Activated naive CD8-positive, alpha-beta T cell treated with anti-CD3 and anti-CD28 coated beads for 36 hours (primary cell): ENCODE data around the gene HAPLN3. TPM values are rescaled to one million over a fixed set of nuclear protein-coding genes. Genes with fewer than 3 reads are reported as not detected.

Experiments
- DNase-seq: peaks from one replicate; pipeline ENCODE4 v3.0.0; 2021
- H3K27ac Mint-ChIP-seq: one replicate; pipeline ENCODE4 v1.8.0; 2022; ENCODE audit warnings: mild to moderate bottlenecking, moderate library complexity, mixed read lengths
- H3K27me3 Mint-ChIP-seq: one replicate; pipeline ENCODE4 v1.8.0; 2022; ENCODE audit warnings: mild to moderate bottlenecking, mixed read lengths
- H3K36me3 Mint-ChIP-seq: one replicate; pipeline ENCODE4 v1.8.0; 2021; ENCODE audit warnings: mild to moderate bottlenecking, mixed read lengths
- H3K4me1 Mint-ChIP-seq: one replicate; pipeline ENCODE4 v1.8.0; 2021; ENCODE audit warnings: mixed read lengths
- H3K4me3 Mint-ChIP-seq: one replicate; pipeline ENCODE4 v1.8.0; 2022; ENCODE audit warnings: mild to moderate bottlenecking, moderate library complexity, mixed read lengths
- H3K9me3 Mint-ChIP-seq: one replicate; pipeline ENCODE4 v1.8.0; 2022; ENCODE audit warnings: mixed read lengths
- total RNA-seq, 2 experiments: library from RNA; stranded (reverse); gene quantifications; one replicate each; pipeline ENCODE4 v1.2.3, GENCODE V29; 2021

Gene HAPLN3
- total RNA-seq, 2 experiments from 2014 or later = 82.6 to 83.2 TPM

- no peak overlapping the region for H3K27ac Mint-ChIP-seq
Measured at GRCh38 chr15:88888719-88889118, 6.6 kb downstream of the HAPLN3 start.

GRCh38 chr15:88887068-88887580 lies 8.2 kb downstream of the HAPLN3 start:
- Mint-ChIP-seq H3K4me1 (peaks cover 6% of the 10 kb centered on the region), H3K4me3 (no peak overlapping the region), H3K27me3 (no peaks in the 10 kb centered on the region), H3K9me3 (no peaks in the 10 kb centered on the region), H3K36me3 (peaks cover 39% of the 10 kb centered on the region), H3K27ac (no peak overlapping the region)
- DNase-seq = no peak

More at GRCh38 chr15:88888719-88889118, 6.6 kb downstream of the HAPLN3 start:
- no peak for DNase-seq
- Mint-ChIP-seq H3K36me3 (peaks cover 41% of the 10 kb centered on the region), H3K27me3 (no peaks in the 10 kb centered on the region), H3K9me3 (no peaks in the 10 kb centered on the region), H3K4me1 (peaks cover 11% of the 10 kb centered on the region), H3K4me3 (no peak overlapping the region)

GRCh38 chr15:88882785-88883184 lies 12.6 kb downstream of the HAPLN3 start:
- H3K4me1 Mint-ChIP-seq = no peaks in the 10 kb centered on the region

GRCh38 chr15:88881775-88882174 lies 13.6 kb downstream of the HAPLN3 start:
- Mint-ChIP-seq H3K27ac (no peak overlapping the region), H3K4me1 (no peaks in the 10 kb centered on the region), H3K4me3 (no peak overlapping the region), H3K9me3 (no peaks in the 10 kb centered on the region), H3K36me3 (peaks cover 26% of the 10 kb centered on the region), H3K27me3 (no peaks in the 10 kb centered on the region)
- DNase-seq = no peak

More at GRCh38 chr15:88882785-88883184, 12.6 kb downstream of the HAPLN3 start:
- Mint-ChIP-seq H3K27me3 (no peaks in the 10 kb centered on the region), H3K27ac (no peak overlapping the region), H3K36me3 (peaks cover 30% of the 10 kb centered on the region), H3K4me3 (no peak overlapping the region), H3K9me3 (no peaks in the 10 kb centered on the region)
- DNase-seq = no peak

- DNase-seq = no peak
- Mint-ChIP-seq H3K36me3 (peaks cover 25% of the 10 kb centered on the region), H3K27me3 (no peaks in the 10 kb centered on the region)
Measured at GRCh38 chr15:88880944-88881740, 14.2 kb downstream of the HAPLN3 start.

GRCh38 chr15:88878720-88879184 lies 16.6 kb downstream of the HAPLN3 start:
- DNase-seq = peak; percentile 36
- Mint-ChIP-seq H3K36me3 (peaks cover 19% of the 10 kb centered on the region), H3K4me1 (no peaks in the 10 kb centered on the region), H3K27ac (no peak overlapping the region), H3K4me3 (no peak overlapping the region), H3K9me3 (no peaks in the 10 kb centered on the region), H3K27me3 (no peaks in the 10 kb centered on the region)

More at GRCh38 chr15:88880944-88881740, 14.2 kb downstream of the HAPLN3 start:
- Mint-ChIP-seq H3K4me3 (no peak overlapping the region), H3K27ac (no peak overlapping the region), H3K9me3 (no peaks in the 10 kb centered on the region), H3K4me1 (no peaks in the 10 kb centered on the region)

GRCh38 chr15:88877906-88878305 lies 17.4 kb downstream of the HAPLN3 start:
- no peak for DNase-seq
- Mint-ChIP-seq H3K4me1 (no peaks in the 10 kb centered on the region), H3K9me3 (no peaks in the 10 kb centered on the region), H3K27ac (no peak overlapping the region), H3K27me3 (no peaks in the 10 kb centered on the region), H3K4me3 (no peak overlapping the region), H3K36me3 (peaks cover 14% of the 10 kb centered on the region)

- Mint-ChIP-seq H3K27me3 (no peaks in the 10 kb centered on the region), H3K4me3 (no peak overlapping the region), H3K36me3 (peaks cover 14% of the 10 kb centered on the region), H3K4me1 (no peaks in the 10 kb centered on the region), H3K9me3 (no peaks in the 10 kb centered on the region), H3K27ac (no peak overlapping the region)
- no peak for DNase-seq
Measured at GRCh38 chr15:88877415-88877814, 17.9 kb downstream of the HAPLN3 start.

- Mint-ChIP-seq H3K27me3 (no peaks in the 10 kb centered on the region), H3K4me3 (no peak overlapping the region), H3K4me1 (no peaks in the 10 kb centered on the region), H3K27ac (no peak overlapping the region), H3K9me3 (no peaks in the 10 kb centered on the region), H3K36me3 (peaks cover 14% of the 10 kb centered on the region)
- no peak for DNase-seq
Measured at GRCh38 chr15:88876573-88876972, 18.8 kb downstream of the HAPLN3 start.

- no peak for DNase-seq
- H3K4me1 Mint-ChIP-seq = no peaks in the 10 kb centered on the region
- no peaks in the 10 kb centered on the region for H3K9me3 Mint-ChIP-seq
- H3K36me3 Mint-ChIP-seq = peaks cover 9% of the 10 kb centered on the region
- no peak overlapping the region for H3K27ac Mint-ChIP-seq
- no peaks in the 10 kb centered on the region for H3K27me3 Mint-ChIP-seq
- no peak overlapping the region for H3K4me3 Mint-ChIP-seq
Measured at GRCh38 chr15:88874684-88875083, 20.7 kb downstream of the HAPLN3 start.

- DNase-seq = no peak
- no peak overlapping the region for H3K27ac Mint-ChIP-seq
- H3K36me3 Mint-ChIP-seq = peaks cover 9% of the 10 kb centered on the region
- H3K9me3 Mint-ChIP-seq = no peaks in the 10 kb centered on the region
- no peak overlapping the region for H3K4me3 Mint-ChIP-seq
- H3K27me3 Mint-ChIP-seq = no peaks in the 10 kb centered on the region
- no peaks in the 10 kb centered on the region for H3K4me1 Mint-ChIP-seq
Measured at GRCh38 chr15:88874275-88874674, 21.1 kb downstream of the HAPLN3 start.

- Mint-ChIP-seq H3K4me1 (no peaks in the 10 kb centered on the region), H3K27me3 (no peaks in the 10 kb centered on the region), H3K27ac (no peak overlapping the region), H3K4me3 (no peak overlapping the region), H3K9me3 (no peaks in the 10 kb centered on the region), H3K36me3 (peaks cover 9% of the 10 kb centered on the region)
- no peak for DNase-seq
Measured at GRCh38 chr15:88873786-88874185, 21.6 kb downstream of the HAPLN3 start.

GRCh38 chr15:88872706-88873105 lies 22.6 kb downstream of the HAPLN3 start:
- H3K27me3 Mint-ChIP-seq = no peaks in the 10 kb centered on the region
- no peak overlapping the region for H3K27ac Mint-ChIP-seq
- H3K4me3 Mint-ChIP-seq = no peak overlapping the region
- no peaks in the 10 kb centered on the region for H3K9me3 Mint-ChIP-seq
- H3K4me1 Mint-ChIP-seq = no peaks in the 10 kb centered on the region
- DNase-seq = no peak
- peaks cover 6% of the 10 kb centered on the region for H3K36me3 Mint-ChIP-seq

- H3K4me1 Mint-ChIP-seq = no peaks in the 10 kb centered on the region
- no peaks in the 10 kb centered on the region for H3K9me3 Mint-ChIP-seq
- no peaks in the 10 kb centered on the region for H3K27me3 Mint-ChIP-seq
- no peak overlapping the region for H3K27ac Mint-ChIP-seq
- no peak overlapping the region for H3K4me3 Mint-ChIP-seq
- H3K36me3 Mint-ChIP-seq = peaks cover 6% of the 10 kb centered on the region
- no peak for DNase-seq
Measured at GRCh38 chr15:88872106-88872505, 23.2 kb downstream of the HAPLN3 start.

GRCh38 chr15:88871313-88871712 lies 24.0 kb downstream of the HAPLN3 start:
- H3K36me3 Mint-ChIP-seq = peaks cover 4% of the 10 kb centered on the region
- H3K27ac Mint-ChIP-seq = no peak overlapping the region
- no peak overlapping the region for H3K4me3 Mint-ChIP-seq
- DNase-seq = no peak
- H3K27me3 Mint-ChIP-seq = no peaks in the 10 kb centered on the region
- no peaks in the 10 kb centered on the region for H3K9me3 Mint-ChIP-seq
- H3K4me1 Mint-ChIP-seq = no peaks in the 10 kb centered on the region
